Activated CD4-positive, alpha-beta T cell treated with anti-CD3 and anti-CD28 coated beads for 24 hours (primary cell): ENCODE measurements around the gene OLIG3.
A peak's percentile ranks its signal among the peaks of the same experiment; 100 is the strongest.

Experiments used
- DNase-seq, 2 donors: peaks; one replicate each; pipeline ENCODE4 v3.0.0-alpha.2; 2020; ENCODE audit warnings: low read depth in 2 of 2

OLIG3 gene

DNA sequence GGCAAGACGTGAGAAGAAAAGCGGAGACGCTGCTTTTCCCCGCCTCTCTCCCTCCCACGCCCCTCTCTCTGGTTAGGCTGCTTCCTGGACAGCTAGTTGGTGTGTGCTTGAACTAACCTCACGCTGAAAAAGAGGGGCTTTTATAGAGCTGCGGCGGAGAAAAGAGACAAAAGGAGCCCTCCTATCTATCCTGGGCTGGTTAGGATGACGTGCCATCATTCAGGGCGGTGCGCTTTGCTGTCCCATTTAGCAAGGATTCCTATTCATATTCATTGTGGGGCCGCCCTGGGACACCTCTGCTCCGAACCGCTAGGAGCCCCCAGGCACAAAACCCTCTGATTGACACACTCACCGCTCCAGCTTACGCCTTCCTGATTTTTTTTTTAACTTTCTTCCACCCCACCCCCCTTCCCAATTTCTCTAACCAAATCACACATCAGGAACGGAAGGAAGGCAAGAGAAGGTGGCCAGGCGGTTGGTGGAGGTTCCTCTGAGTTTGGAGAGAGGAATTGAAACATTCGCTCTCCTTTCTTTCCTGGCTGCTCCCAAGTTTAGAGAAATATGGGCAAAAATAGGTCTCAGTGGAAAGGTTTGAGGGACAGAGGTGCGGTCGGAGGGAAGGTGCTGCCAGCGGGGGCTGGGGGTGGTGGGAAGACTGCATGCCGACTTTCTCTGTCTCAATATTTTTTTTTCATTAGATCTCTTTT lies at the start of gene OLIG3:
TSS of gene OLIG3 (minus strand) at position 114 of the 707 bp plus-strand sequence. CDS start 224 bp downstream, outside the sequence.
- DNase-seq = peak in 1 of 2 donors; percentile 17

DNA sequence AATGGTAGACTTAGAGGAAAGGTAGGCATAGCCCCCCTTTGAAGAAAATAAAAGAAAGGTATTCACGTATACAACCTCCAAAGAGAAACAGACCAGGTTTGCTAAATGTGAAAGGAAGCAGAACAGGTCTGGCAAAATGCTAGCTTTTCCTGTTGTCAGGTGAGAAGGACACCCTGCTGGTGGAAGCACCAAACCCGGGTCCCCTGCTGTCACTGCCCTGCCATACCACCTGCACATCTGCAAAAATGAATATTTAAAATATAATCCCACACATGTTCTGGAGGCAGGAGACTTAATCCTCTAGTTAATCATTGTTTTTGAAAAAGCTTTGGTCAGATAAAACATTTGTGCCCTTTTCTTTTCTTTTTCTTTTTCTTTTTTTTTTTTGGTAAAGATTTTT lies 48.9 kb upstream of the OLIG3 start:
- no peak for DNase-seq

DNA sequence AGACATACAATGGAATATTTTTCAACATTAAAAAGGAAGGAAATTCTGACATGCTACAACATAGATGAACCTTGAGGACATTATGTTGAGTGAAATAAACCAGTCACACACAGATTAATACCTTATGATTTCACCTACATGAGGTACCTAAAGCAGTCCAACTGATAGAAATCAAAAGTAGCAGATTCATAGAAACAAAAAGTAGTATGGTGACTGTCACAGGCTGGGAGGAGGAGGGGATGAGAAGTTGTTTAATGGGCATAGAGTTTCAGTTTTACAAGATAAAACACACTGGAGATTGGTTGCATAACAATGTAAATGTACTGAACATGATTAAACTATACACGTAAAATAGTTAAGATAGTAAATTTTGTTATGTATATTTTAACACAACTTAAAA lies 48.5 kb upstream of the OLIG3 start:
- DNase-seq = no peak

DNA sequence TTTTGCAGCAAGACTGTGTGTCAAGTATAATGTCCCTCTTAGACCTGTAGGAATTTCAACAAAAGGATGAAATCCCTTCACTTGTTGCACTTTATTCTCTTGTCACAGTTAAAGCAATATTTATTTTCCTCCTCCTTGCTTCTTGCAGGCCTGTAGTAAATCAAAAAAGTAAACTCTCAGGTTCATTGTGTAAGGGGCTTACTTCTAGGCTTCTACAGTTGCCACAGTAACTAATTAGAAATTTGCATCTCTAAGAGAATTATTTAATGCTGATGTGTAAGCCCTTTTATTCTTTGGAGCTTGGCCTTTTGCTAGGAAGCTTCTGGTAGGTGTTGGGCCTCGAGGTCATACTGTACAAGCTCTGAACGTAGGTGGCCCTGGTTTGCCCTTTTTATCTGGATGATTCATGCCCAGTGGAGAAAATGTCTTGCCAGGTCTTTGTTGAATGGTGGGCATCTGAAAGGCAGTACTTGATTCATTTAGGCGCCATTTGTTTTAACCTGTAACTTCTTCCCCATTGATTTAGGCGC lies 47.4 kb upstream of the OLIG3 start:
- DNase-seq = no peak

DNA sequence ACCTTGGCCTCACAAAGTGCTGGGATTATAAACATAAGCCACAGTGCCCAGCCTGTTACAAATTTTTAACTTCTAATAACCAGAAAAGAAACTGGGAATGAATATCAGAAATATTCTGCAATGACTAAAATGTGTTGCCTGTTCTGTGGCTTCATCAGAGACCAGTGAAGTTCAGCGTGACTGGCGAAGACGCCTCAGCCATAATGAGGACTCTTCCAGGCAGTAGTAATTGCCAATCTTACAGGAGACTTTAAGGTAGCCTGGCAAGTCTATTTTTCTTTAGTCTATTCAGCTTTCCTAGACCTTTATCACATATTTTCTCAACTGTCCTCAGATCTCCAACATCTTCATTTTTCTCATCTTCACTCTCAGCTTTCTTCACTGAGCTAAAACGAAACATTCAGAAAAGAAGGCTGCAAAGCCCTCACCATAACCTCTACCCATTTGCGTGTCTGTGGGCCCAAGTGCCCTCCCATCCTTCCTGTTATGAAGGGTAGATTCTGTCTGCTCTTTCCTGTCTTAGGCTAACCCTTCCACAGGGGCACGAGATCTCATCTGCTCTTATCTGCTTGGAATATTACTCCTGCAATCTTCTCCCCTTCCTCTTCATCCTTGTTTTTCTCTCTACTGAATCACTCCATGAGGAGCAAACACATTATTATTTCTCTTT lies 42.0 kb upstream of the OLIG3 start:
- DNase-seq = peak in 1 of 2 donors; percentile 4

DNA sequence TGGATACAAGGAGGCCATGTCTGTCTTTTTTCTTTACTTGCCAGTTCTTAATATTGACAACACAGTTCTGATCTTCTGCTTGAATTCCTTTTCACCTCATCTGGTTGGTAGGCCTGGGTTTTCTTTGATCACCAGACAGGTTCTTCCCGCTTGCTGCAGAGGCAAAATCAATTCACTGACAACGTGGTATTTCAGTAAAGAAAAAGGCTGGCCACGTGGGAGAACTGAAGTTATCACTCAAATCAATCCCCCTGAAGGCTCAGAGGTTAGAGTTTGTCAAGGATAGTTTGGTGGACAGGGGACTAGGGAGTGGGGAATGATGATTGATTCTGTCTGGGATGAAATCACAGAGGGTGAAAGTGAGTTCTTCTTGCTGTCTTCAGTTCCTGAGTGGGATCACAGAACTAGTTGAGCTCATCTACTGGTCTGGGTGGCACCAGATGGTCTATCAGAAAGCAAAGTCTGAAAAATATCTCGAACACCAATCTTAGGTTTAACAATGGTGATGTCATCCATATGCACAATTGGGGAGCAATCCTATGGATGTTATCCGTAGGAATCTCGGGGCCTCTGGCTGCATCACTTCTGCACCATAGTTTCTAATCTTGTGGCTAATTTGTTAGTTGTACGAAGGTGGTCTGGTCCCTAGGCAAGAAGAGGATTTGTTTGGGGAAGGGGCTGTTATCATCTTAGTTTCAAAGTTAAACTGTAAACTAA lies 37.3 kb upstream of the OLIG3 start:
- DNase-seq = no peak

DNA sequence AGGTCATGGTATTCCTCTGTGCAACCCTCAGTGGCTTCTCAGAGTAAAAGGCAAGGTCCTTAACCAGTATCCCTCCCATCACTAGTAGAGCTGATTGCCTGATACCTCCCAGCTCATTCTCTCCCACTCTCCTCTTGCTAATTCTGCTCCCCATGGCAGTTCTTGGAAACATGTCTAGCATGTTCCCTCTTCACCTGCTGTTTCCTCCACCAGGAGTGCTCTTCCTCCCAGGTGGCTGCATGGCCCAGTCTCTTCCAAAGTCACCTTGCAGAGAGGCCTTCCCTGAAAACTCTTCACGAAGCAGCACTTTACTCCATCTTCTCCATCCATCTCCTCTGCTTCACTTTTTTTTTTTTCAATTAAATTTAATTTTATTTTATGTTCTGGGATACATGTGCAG lies 36.2 kb upstream of the OLIG3 start:
- DNase-seq = no peak

DNA sequence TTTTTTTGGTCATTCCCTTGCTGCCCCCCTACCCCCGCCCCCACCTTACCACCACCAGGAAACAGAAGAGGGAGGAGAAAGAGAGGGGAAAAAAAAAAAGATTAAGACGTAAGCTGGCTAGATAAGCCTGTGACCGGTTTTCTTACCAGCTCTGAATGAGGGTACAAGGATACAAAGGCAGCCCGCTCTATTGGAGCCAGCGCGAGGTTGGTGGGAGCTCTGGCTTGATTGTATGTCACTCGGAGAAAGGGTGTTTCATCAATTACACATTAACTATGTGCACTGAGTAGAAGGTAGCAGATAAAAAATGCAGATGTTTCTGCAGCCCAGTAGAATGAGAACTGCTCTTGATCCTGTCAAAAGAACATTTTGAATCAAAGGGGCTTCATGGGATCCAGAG lies 28.6 kb upstream of the OLIG3 start:
- no peak for DNase-seq

DNA sequence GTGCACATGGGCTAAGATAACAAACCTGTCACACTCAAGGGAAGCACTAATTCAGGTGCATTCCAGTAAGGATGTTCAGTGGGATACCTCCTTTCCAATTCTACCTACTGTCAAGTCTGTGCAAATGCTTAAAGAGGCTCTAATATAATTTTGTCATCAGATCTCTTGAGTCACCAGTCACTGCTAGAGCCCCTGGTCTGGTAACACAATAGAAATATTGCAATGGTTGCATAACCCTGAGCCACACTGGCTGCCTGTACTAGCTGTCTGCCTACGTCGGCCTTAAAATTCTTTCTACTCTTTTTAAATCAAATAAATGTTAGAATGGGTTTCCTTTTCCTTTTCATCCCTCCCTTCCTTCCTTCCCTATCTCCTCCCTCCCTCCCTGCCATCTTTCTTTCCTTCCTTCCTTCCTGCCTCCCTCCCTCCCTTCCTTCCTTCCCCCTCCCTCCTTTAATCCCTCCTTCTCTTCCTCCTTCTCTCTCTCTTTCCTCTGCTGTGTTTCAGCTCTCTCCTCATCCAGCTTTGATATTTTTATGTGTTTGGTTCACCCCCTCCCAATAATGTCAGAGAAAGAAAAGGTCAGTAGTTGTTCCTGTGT lies 28.1 kb upstream of the OLIG3 start:
- DNase-seq = no peak

DNA sequence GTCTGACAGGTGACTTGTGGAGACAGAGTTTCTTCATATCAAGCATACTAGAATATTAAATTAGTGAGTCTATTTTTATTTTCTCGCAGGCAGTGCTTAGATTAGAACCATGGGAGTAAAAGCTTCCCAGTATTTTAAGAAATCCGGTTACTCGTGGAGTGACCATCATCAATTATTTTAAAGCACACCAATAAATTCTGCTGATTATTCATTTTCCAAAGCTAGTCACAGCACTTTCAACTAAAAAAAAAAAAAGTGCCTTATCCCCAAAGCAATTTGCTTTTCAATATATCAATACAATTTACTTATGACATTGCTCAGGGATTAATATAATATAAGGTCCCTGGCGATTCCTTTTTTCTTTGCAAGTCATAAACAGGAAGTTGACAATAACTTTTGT lies 26.3 kb upstream of the OLIG3 start:
- no peak for DNase-seq

DNA sequence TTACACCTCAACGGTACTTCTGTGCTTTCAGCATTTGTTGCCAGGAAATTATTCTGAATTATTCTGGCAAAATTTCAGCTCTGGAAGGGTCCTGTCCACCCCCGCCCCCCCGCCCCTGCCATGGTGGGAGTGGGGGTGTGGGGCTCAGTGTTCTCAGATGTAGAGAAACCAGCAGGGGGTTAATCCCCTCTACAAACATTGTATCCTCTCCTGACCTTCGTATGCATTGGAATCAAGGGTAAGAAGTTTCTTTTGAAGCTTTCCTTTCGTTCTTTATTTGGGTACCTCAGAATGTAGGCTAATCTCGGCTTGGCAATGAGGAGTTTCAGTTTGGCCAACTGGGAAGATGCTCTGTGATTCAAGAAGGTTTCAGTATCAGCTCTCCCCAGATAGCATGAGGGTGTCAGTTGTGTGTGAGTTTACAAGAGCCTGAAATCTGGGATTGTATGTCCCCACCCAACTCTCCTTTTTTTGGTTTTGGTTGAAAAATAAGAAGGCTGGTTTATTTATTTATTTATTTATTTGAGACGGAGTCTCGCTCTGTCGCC lies 25.5 kb upstream of the OLIG3 start:
- no peak for DNase-seq

DNA sequence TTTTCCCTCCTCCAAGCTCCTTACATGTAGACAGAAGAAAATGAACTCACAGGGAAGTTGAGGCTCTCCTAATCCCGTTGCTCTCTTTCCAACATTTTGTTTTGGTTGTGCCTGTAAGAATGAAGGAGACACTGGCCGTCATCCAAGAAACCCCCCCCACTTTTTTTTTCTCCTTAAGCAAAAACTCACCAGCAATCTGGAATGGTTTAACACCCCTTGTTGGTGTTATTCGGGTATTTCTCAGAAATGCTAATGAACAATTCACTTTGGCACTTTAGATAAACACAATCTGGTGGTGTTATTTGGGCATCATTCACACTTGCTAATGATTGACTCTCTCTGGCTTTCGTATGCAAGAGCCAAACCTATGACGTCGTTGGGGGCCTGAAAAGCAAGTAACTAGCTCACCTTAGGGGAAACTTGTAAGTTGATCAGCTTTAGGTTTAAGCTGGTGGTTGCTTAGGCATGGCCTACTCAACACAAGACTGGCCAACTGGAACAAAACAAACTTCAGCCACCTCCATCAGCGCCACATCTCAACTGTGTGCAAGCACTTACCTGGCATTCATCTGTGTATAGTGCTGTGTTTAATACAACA lies 24.3 kb upstream of the OLIG3 start:
- no peak for DNase-seq

DNA sequence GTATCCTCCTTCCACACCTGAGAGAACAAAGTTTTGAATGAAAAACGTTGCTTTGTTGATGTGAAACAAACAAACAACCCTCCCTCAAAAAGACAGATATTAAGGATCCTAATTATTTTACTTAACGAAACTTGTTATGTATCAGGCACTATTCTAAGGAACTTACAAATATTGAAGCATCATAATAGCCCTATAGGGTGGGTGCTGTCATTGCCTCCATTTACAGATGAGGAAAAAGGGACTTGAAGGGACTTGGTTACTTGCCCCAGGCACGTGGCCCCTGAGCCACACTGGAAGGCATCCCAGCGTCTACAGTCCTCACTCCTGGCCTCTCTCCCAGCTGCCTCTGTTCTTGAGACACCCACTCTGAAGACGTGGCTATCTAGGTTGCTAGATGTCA lies 20.2 kb upstream of the OLIG3 start:
- no peak for DNase-seq

DNA sequence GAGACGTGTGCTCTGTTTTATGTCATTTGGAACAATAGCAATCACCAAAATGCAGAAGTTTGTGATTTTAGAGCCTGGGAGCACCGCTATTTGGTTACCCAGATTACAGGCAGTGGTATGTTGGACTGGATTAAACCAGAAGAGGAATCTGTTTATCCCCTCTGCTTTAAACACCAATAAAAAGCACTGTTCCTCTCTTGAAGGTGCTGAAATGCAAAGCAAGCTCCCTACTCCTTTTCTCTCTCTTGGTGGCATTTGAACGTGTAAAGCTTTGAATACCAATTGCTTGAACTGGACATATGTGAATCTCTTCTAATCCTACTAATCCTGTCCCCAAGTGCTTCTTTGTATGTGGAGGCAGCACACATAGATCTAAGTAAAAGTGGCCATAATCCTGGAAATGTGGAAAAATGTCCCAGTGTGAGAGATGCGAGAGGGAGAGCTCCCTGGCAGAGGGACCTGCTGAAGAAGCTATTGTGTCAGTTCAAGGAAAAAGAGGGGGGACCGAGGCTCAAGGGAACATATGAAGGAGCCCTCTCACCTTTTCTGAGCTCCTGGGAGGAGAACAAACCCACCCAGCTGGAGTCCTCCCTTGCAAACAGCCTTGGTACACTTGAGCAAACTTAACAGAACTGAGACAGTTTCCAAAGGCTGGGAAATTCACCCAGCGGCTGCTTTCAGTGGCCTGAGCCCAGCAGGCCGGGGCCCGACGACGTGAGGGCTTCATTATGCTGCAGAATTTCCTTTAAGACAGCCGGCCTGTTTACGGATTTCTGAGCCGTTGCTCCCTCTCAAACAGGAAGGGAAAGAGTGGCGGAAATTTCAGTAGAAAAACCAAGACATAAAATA lies 18.8 kb upstream of the OLIG3 start:
- DNase-seq = no peak

DNA sequence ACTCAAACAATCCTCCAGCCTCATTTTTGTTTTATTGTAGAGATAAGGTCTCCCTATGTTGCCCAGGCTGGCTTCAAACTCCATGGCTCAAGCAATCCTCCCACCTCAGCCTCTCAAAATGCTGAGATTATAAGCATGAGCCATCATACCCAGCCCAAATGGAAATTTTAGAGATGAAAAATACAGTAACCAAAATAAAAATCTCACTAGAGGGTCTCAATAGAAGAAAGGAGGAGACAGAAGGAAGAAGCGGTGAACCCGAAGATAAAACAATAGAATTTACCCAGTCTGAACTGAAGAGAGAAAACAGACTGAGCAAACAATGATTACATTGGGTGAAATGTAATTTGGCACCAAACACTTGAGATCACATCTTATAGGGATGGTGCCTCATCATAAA lies 16.7 kb upstream of the OLIG3 start:
- DNase-seq = no peak

DNA sequence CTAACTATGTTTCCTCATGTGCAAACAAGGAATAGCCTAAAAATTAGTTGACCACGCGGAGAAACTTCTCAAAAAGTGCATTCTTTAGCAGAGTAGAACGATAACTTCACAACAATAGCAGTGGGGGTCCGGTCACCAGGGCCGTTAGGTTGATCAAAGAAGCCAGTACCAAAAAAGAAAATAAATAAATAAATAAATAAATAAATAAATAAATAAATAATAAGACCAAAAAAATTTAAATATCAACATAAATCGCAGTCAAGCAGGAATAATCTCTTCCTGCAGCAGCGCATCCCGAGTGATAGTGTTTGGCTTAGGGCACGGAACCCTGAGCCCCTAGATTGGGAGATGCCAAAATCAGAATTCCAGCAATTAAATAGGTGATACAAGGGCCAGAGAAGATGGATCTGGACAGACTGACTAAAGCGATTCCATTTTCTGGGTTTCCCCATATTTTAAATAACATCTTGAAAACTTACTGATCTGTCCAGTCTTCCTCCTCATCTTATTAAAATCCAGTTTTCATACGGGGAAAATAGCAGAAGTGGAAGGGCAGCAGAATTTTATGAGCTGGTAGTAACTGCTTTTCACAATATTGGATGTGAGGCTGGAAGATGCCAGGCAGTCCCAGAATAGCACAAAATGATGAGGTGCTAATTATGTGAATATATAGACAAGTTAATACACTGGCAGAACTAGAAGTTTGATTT lies 4.4 kb upstream of the OLIG3 start:
- DNase-seq = no peak

DNA sequence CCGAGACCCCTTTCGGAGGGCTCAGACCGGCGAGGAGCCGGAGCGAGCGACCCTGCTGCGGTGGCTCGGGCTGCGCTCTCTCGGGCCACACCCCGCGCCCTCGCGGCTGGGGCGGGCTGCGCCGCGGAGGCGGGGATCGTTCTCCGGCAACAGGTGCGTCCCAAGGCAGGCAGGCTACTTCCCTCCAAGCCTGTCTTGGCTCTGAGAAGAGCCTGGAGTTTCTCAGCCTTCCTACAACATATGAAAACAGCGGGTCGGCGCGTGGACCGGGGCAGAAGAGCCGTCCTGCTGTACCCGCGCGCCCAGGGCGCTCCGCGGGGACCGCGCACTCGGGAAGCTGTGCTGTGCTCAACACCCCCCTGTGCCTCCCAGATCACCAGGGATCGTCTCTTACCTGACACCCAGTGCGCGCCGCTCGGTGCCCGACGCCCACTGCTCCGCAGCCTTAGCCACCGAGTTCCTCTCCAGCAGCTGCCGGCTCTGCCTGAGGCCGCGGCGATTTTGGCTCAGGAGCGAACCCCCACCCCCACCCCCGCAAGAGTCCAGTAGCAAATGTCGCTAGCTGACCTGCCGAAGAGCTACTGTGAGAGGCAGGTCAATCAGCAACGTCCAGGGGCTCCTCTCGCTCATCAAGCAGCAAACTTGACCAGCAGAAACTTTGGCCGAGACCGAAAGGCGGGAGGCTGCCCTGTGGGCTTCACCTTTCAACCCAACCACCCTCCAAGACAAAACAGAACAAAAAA lies 3.7 kb upstream of the OLIG3 start:
- no peak for DNase-seq

DNA sequence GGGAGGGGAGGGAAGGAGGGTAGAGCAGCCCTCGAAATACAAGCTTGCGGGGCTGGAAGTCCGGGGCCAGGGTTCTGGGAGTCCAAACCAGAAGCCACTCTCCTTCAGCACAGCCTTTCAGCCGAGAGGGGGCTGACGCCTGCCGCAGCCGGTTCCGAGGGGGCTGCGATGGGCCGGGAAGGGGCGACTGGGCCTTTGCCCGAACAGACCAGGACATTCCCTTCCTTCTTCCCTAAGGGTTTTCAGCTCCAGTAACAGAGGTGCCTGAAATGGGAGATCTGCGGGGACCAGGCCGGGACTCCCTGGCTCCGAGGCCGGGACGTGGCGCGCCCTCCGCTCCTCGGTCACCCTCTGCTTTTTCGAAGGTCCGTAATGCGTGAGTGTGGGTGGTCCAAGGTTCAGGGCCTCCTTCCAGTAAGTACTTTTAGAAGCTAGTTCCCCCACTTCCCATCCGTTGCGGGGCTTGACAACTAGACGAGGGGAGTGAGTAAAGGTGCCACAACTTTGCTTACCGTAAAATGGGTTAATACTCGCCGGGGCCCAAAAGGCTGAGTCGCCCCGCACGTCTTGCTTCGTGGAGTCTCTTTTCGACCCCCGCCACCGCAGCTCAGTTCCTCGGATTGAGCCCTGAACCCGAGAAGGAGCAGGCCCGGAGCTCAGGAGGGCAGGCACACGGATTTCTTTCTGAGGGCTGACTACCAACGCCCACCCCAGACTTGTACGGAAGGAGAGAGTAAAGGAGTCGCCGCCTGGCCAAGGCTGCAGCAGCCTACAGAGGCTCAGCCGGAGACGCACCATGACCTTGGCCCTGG lies 2.9 kb upstream of the OLIG3 start:
- DNase-seq = no peak
